NCI-H1048 (cell line): ENCODE data around the gene CYP3A7.
"Not testable (repeated sequence)": the region's sequence is repeated elsewhere in the genome, so short reads cannot be mapped to it uniquely, and the experiment has no call there.

Source experiments
- DNase-seq: peaks from one replicate; lab custom pipeline; 2025; lab: John Stamatoyannopoulos, UW

The CYP3A7 gene

GRCh38 chr7:99667179-99667578 lies 67.8 kb downstream of the CYP3A7 start:
- no peak for DNase-seq

GRCh38 chr7:99666013-99666395 lies 69.0 kb downstream of the CYP3A7 start:
- DNase-seq: no peak

GRCh38 chr7:99665312-99666012 lies 69.5 kb downstream of the CYP3A7 start:
- DNase-seq: no peak

GRCh38 chr7:99657879-99658278 lies 77.1 kb downstream of the CYP3A7 start:
- DNase-seq: not testable (repeated sequence)
